ENCODE measurements around the gene NEIL3.

DNA sequence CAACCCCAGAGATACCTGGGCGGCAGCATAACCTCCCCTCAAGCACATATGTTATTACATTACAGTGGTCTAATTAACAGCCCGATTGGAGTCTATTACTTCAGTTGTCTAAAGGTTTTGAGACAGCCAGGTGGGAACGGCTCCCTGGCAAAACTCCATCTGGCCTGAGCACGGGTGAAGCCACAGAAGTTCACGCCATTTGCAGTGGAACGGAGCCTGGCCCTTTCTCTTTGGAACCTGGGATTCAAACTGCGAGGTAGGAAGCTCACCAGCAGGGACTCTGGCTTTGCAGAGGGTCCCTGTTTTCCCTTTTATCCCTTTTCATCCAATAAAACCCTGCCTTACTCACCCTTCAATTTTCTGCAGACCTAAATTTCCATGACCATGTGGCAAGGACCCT is 45.9 kb upstream of the NEIL3 start:
- TF ChIP-seq EZH2 (IDR thresholded peaks at IDR 0.05; ENCODE audit: borderline replicate concordance, low read depth, low read length, severe bottlenecking) (no peak), CTCF (IDR thresholded peaks at IDR 0.05; ENCODE audit: borderline replicate concordance, extremely low read depth, low read length, poor library complexity, severe bottlenecking) (no peak)

Data from DND-41 (cell line).